GM12873 (cell line): ENCODE results near the gene PDLIM4.

Experiments
- CTCF ChIP-seq: IDR thresholded peaks from 2 replicates; pipeline ENCODE4 v1.5.1; 2012; ENCODE audit warnings: low read depth, mild to moderate bottlenecking, moderate library complexity, low read length, control low read depth; ENCODE audit not compliant: insufficient read depth; ENCODE audit errors: missing control alignments

The PDLIM4 gene

GRCh38 chr5:132303589-132303988 lies 46.1 kb downstream of the PDLIM4 start:
- TF ChIP-seq CTCF, result no peak

GRCh38 chr5:132305420-132305819 lies 47.9 kb downstream of the PDLIM4 start:
- no peak for TF ChIP-seq CTCF

- no peak for TF ChIP-seq CTCF
Measured at GRCh38 chr5:132308701-132309100, 51.2 kb downstream of the PDLIM4 start.

GRCh38 chr5:132309679-132310078 lies 52.2 kb downstream of the PDLIM4 start:
- no peak for TF ChIP-seq CTCF

GRCh38 chr5:132310141-132310834 lies 52.8 kb downstream of the PDLIM4 start:
- no peak for TF ChIP-seq CTCF

GRCh38 chr5:132313366-132313765 lies 55.9 kb downstream of the PDLIM4 start:
- no peak for TF ChIP-seq CTCF

GRCh38 chr5:132313961-132314432 lies 56.5 kb downstream of the PDLIM4 start:
- TF ChIP-seq CTCF, result no peak
